Measurements from ENCODE around the gene LGI4.

DNA sequence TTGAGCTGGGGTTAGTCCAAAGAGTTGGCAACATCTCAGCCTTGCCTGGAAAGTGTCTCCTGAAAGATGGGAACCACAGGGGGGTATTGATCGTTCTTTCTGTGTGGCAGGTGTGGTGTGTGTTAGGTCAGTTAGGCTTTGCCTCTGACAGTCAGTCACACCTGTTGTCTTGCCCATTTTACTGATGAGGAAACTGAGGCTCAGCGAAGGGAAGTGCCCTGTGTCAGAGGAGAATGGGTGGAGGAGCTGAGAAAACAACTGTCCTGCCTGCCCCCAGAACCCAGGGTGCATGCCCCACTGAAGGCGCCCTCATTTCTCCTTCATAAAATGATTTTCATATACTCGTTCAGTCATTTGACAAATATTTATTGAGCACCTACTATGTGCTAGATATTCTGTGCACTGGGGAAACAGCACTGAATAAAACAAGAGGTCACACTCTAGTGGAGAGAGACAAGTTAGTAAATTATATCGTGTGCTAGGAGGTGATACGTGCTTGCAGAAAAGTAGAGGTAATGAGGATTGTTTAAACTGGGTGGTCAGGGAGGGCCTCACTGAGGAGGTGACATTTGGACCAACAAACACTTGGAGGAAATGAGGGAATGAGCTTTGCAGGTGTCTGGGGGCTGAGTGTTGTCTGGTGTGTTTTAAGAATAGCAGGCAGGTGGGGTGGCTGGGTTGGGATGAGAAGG, 21.3 kb upstream of the LGI4 start:
- no peak for TF ChIP-seq POLR2AphosphoS5 (IDR thresholded peaks at IDR 0.05)
- TF ChIP-seq, protein P1, sequence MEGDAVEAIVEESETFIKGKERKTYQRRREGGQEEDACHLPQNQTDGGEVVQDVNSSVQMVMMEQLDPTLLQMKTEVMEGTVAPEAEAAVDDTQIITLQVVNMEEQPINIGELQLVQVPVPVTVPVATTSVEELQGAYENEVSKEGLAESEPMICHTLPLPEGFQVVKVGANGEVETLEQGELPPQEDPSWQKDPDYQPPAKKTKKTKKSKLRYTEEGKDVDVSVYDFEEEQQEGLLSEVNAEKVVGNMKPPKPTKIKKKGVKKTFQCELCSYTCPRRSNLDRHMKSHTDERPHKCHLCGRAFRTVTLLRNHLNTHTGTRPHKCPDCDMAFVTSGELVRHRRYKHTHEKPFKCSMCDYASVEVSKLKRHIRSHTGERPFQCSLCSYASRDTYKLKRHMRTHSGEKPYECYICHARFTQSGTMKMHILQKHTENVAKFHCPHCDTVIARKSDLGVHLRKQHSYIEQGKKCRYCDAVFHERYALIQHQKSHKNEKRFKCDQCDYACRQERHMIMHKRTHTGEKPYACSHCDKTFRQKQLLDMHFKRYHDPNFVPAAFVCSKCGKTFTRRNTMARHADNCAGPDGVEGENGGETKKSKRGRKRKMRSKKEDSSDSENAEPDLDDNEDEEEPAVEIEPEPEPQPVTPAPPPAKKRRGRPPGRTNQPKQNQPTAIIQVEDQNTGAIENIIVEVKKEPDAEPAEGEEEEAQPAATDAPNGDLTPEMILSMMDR (IDR thresholded peaks at IDR 0.05) = no peak
